MCF 10A (cell line): Measurements from ENCODE around the gene MOB3B. TPM values are rescaled to one million over a fixed set of nuclear protein-coding genes. Genes with fewer than 3 reads are reported as not detected.

Experiments
- BruUV-seq: library from RNA; stranded (reverse); fragments of 400-500 nt; replicated peaks from 2 replicates; lab custom pipeline; 2021; lab: Mats Ljungman, UMichigan
- CTCF ChIA-PET: fragments of 300-600 bp; sonication (Branson Sonifier 250); formaldehyde crosslinking; extraction: SDS; loops from one replicate; lab custom pipeline; 2021; ENCODE audit warnings: antibody characterized with exemption, inconsistent platforms; lab: Yijun Ruan, JAX
- POLR2A ChIA-PET: fragments of 300-600, 350-650 bp; sonication (Branson Sonifier 250); formaldehyde crosslinking; extraction: SDS; loops from one replicate; lab custom pipeline; 2020; ENCODE audit warnings: antibody characterized with exemption, inconsistent platforms; lab: Yijun Ruan, JAX
- DNase-seq: peaks from one replicate; pipeline ENCODE4 v3.0.0-alpha.2; 2018; ENCODE audit not compliant: unreplicated experiment
- H3K27ac Mint-ChIP-seq: one replicate; pipeline ENCODE4 v1.8.0; 2022; ENCODE audit warnings: mild to moderate bottlenecking, low read depth, mixed read lengths; ENCODE audit not compliant: unreplicated experiment
- H3K27me3 Mint-ChIP-seq: one replicate; pipeline ENCODE4 v1.8.0; 2022; ENCODE audit warnings: mixed read lengths; ENCODE audit not compliant: insufficient read depth, unreplicated experiment
- H3K36me3 Mint-ChIP-seq: one replicate; pipeline ENCODE4 v1.8.0; 2022; ENCODE audit warnings: mild to moderate bottlenecking, moderate library complexity, mixed read lengths; ENCODE audit not compliant: insufficient read depth, unreplicated experiment
- H3K4me1 Mint-ChIP-seq: one replicate; pipeline ENCODE4 v1.8.0; 2022; ENCODE audit warnings: mixed read lengths; ENCODE audit not compliant: insufficient read depth, unreplicated experiment
- H3K4me3 Mint-ChIP-seq: one replicate; pipeline ENCODE4 v1.8.0; 2022; ENCODE audit warnings: mild to moderate bottlenecking, moderate library complexity, mixed read lengths; ENCODE audit not compliant: unreplicated experiment
- H3K9me3 Mint-ChIP-seq: one replicate; pipeline ENCODE4 v1.8.0; 2022; ENCODE audit warnings: mixed read lengths; ENCODE audit not compliant: unreplicated experiment
- intact Hi-C: fragments of 100-400 bp; cut with micrococcal nuclease; formaldehyde crosslinking; loops from 2 replicates; pipeline ENCODE4 v1.14.1; 2022
- total RNA-seq: library from RNA; stranded (reverse); gene quantifications from 2 replicates; pipeline ENCODE4 v1.2.3, GENCODE V29; 2022
- TF ChIP-seq, protein P1 (sequence below): fragments of 200-600 bp; IDR thresholded peaks from one replicate; pipeline ENCODE4 v1.8.0; 2022; ENCODE audit warnings: antibody characterized with exemption, mild to moderate bottlenecking; ENCODE audit not compliant: unreplicated experiment

Gene MOB3B
- total RNA-seq, 1 experiment from 2014 or later, result 3.7 TPM

DNA sequence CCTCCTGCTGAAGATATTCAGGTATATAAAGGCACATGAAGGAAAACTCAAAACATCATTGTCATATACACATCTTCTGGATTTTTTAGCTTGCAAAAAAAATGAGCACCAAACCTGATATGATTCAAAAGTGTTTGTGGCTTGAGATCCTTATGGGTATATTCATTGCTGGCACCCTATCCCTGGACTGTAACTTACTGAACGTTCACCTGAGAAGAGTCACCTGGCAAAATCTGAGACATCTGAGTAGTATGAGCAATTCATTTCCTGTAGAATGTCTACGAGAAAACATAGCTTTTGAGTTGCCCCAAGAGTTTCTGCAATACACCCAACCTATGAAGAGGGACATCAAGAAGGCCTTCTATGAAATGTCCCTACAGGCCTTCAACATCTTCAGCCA, 5.4 kb downstream of the MOB3B start, which contains the start of gene IFNK:
Gene IFNK (plus strand): TSS at position 55 of the 400 bp plus-strand sequence. CDS start 47 bp downstream, at position 102.
- intact Hi-C loops, result loop anchor here (10.0 kb wide), 1 partner anchor 489 kb away; no protein-coding TSS in a partner anchor
- Mint-ChIP-seq H3K4me1 (peaks cover 35% of the 10 kb centered on the region), H3K36me3 (peaks cover 5% of the 10 kb centered on the region), H3K9me3 (no peaks in the 10 kb centered on the region), H3K27me3 (no peaks in the 10 kb centered on the region), H3K27ac (no peak within 1 kb of the TSS), H3K4me3 (no peak within 1 kb of the TSS)
- no TSS peak for BruUV-seq
- POLR2A ChIA-PET, result interaction anchor here (1.3 to 4.2 kb wide), 3 partner anchors 8 to 163 kb away, joined by 3 to 16 read pairs (median 5); no protein-coding TSS in a partner anchor
- CTCF ChIA-PET, result interaction anchor here (0.6 to 1.3 kb wide), 6 partner anchors 14 to 192 kb away, joined by 3 to 5 read pairs (median 3); no protein-coding TSS in a partner anchor
- TF ChIP-seq, protein P1, sequence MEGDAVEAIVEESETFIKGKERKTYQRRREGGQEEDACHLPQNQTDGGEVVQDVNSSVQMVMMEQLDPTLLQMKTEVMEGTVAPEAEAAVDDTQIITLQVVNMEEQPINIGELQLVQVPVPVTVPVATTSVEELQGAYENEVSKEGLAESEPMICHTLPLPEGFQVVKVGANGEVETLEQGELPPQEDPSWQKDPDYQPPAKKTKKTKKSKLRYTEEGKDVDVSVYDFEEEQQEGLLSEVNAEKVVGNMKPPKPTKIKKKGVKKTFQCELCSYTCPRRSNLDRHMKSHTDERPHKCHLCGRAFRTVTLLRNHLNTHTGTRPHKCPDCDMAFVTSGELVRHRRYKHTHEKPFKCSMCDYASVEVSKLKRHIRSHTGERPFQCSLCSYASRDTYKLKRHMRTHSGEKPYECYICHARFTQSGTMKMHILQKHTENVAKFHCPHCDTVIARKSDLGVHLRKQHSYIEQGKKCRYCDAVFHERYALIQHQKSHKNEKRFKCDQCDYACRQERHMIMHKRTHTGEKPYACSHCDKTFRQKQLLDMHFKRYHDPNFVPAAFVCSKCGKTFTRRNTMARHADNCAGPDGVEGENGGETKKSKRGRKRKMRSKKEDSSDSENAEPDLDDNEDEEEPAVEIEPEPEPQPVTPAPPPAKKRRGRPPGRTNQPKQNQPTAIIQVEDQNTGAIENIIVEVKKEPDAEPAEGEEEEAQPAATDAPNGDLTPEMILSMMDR, result no peak
- DNase-seq, result no peak

DNA sequence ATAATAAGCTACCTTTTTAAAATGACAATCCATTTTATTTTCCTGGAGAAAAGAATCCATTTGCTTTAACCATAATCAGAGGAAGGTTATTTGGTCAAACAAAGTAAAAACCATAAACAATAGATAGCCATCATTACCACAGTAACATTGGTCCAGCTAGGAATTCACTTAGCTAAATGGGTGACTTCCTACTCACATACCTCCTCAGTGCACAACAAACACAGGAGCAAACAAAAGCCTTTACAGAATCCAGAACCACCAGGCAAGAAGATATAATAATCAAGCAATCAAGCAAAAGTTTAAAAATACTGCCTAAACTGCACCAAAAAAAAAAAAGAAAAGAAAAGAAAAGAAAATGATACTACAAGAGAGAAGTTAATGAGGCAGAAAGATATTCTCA, 6.5 kb downstream of the MOB3B start:
- ChIA-PET CTCF (interaction anchor here (0.7 kb wide), 1 partner anchor 15 kb away, joined by 4 read pairs; no protein-coding TSS in a partner anchor), POLR2A (interaction anchor here (0.7 kb wide), 1 partner anchor 118 kb away, joined by 3 read pairs; no protein-coding TSS in a partner anchor)
- no peaks in the 10 kb centered on the region for H3K27me3 Mint-ChIP-seq
- intact Hi-C loops, result loop anchor here (10.0 kb wide), 1 partner anchor 488 kb away; no protein-coding TSS in a partner anchor
- no peak overlapping the region for H3K27ac Mint-ChIP-seq
- peaks cover 3% of the 10 kb centered on the region for H3K36me3 Mint-ChIP-seq
- H3K9me3 Mint-ChIP-seq, result no peaks in the 10 kb centered on the region
- TF ChIP-seq, protein P1, result no peak
- no peak for DNase-seq
- no peak overlapping the region for H3K4me3 Mint-ChIP-seq
- BruUV-seq, result no TSS peak
- peaks cover 45% of the 10 kb centered on the region for H3K4me1 Mint-ChIP-seq

DNA sequence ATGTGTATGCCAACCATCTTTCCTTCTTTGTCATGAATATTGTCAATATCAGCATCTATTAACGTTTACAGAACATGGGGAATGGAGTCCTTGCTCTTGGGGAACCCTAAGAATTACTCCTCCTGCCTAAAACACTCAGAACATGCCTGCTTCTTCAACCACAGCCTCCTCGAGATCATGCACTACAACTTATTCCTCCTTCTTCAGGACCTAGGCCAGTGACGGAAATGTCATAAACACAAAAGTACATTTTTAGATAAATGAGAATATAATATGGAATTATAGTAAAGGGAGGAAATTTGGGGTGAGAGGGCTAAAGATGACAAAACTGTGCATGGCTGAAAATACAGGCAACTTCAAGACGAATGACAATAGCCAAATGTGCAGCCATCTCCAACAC, 8.6 kb downstream of the MOB3B start:
- ChIA-PET POLR2A (interaction anchor here (1.2 to 2.0 kb wide), 3 partner anchors 10 to 92 kb away, joined by 3 to 10 read pairs (median 3); no protein-coding TSS in a partner anchor), CTCF (no interaction called here)
- BruUV-seq, result no TSS peak
- Mint-ChIP-seq H3K4me1 (peaks cover 45% of the 10 kb centered on the region), H3K36me3 (peaks cover 6% of the 10 kb centered on the region), H3K27ac (no peak overlapping the region), H3K27me3 (no peaks in the 10 kb centered on the region), H3K9me3 (no peaks in the 10 kb centered on the region), H3K4me3 (no peak overlapping the region)
- no peak for DNase-seq
- TF ChIP-seq, protein P1, result no peak
- intact Hi-C loops, result loop anchor here (10.0 kb wide), 1 partner anchor 486 kb away; no protein-coding TSS in a partner anchor
